Neural crest cell (in vitro differentiated cells): ENCODE measurements around the gene ACADSB. TPM values are rescaled to one million over a fixed set of nuclear protein-coding genes. Genes with fewer than 3 reads are reported as not detected.

Source experiments
- DNase-seq: peaks from one replicate; pipeline ENCODE4 v3.0.0; 2021; ENCODE audit warnings: low read depth, mixed read lengths, low spot score
- H3K27ac Mint-ChIP-seq: one replicate; pipeline ENCODE4 v1.8.0; 2021; ENCODE audit warnings: mild to moderate bottlenecking, mixed read lengths; ENCODE audit not compliant: unreplicated experiment
- H3K27me3 Mint-ChIP-seq: 2 replicates; pipeline ENCODE4 v1.8.0; 2021; ENCODE audit warnings: low read depth, mild to moderate bottlenecking, mixed read lengths
- H3K36me3 Mint-ChIP-seq: 2 replicates; pipeline ENCODE4 v1.8.0; 2021; ENCODE audit warnings: low read depth, mild to moderate bottlenecking, mixed read lengths
- H3K4me1 Mint-ChIP-seq: 2 replicates; pipeline ENCODE4 v1.8.0; 2021; ENCODE audit warnings: mixed read lengths
- H3K4me3 Mint-ChIP-seq: one replicate; pipeline ENCODE4 v1.8.0; 2021; ENCODE audit warnings: mild to moderate bottlenecking, mixed read lengths
- H3K9me3 Mint-ChIP-seq: 2 replicates; pipeline ENCODE4 v1.8.0; 2021; ENCODE audit warnings: mixed read lengths
- CTCF ChIP-seq: fragments of 200-600 bp; sonication (generic); conservative IDR thresholded peaks from 2 replicates; pipeline ENCODE4 v1.5.0; 2021; ENCODE audit warnings: antibody characterized with exemption, mild to moderate bottlenecking
- total RNA-seq: library from RNA; stranded (reverse); gene quantifications from 2 replicates; pipeline ENCODE4 v1.2.1, GENCODE V29; 2021

ACADSB gene
- total RNA-seq, 1 donor from 2014 or later, result 17.2 TPM

- peaks cover under 1% of the 10 kb centered on the region for H3K4me1 Mint-ChIP-seq
- H3K27ac Mint-ChIP-seq, result no peak overlapping the region
- no peaks in the 10 kb centered on the region for H3K9me3 Mint-ChIP-seq
- DNase-seq, result no peak
- H3K4me3 Mint-ChIP-seq, result no peak overlapping the region
- H3K27me3 Mint-ChIP-seq, result no peaks in the 10 kb centered on the region
- no peaks in the 10 kb centered on the region for H3K36me3 Mint-ChIP-seq
- TF ChIP-seq CTCF, result no peak
Observed at GRCh38 chr10:122986335-122986734, 22.5 kb upstream of the ACADSB start.

- no peak for DNase-seq
- Mint-ChIP-seq H3K4me3 (no peak overlapping the region), H3K27me3 (no peaks in the 10 kb centered on the region), H3K9me3 (no peaks in the 10 kb centered on the region), H3K4me1 (no peaks in the 10 kb centered on the region), H3K36me3 (no peaks in the 10 kb centered on the region), H3K27ac (no peak overlapping the region)
- no peak for TF ChIP-seq CTCF
Observed at GRCh38 chr10:122988501-122988900, 20.3 kb upstream of the ACADSB start.

GRCh38 chr10:122990278-122990677, 18.5 kb upstream of the ACADSB start:
- H3K4me3 Mint-ChIP-seq, result no peak overlapping the region
- TF ChIP-seq CTCF, result no peak
- H3K36me3 Mint-ChIP-seq, result peaks cover 2% of the 10 kb centered on the region
- H3K9me3 Mint-ChIP-seq, result no peaks in the 10 kb centered on the region
- H3K27me3 Mint-ChIP-seq, result no peaks in the 10 kb centered on the region
- H3K4me1 Mint-ChIP-seq, result no peaks in the 10 kb centered on the region
- no peak for DNase-seq
- no peak overlapping the region for H3K27ac Mint-ChIP-seq

- Mint-ChIP-seq H3K27ac (no peak overlapping the region), H3K36me3 (peaks cover 2% of the 10 kb centered on the region), H3K4me1 (no peaks in the 10 kb centered on the region), H3K4me3 (no peak overlapping the region), H3K9me3 (no peaks in the 10 kb centered on the region), H3K27me3 (no peaks in the 10 kb centered on the region)
- TF ChIP-seq CTCF, result no peak
- no peak for DNase-seq
Observed at GRCh38 chr10:122992031-122992585, 16.7 kb upstream of the ACADSB start.

- H3K27me3 Mint-ChIP-seq, result no peaks in the 10 kb centered on the region
- H3K4me1 Mint-ChIP-seq, result no peaks in the 10 kb centered on the region
- H3K4me3 Mint-ChIP-seq, result no peak overlapping the region
- DNase-seq, result no peak
- H3K9me3 Mint-ChIP-seq, result no peaks in the 10 kb centered on the region
- H3K36me3 Mint-ChIP-seq, result peaks cover 5% of the 10 kb centered on the region
- TF ChIP-seq CTCF, result no peak
- no peak overlapping the region for H3K27ac Mint-ChIP-seq
Observed at GRCh38 chr10:122993797-122994336, 14.9 kb upstream of the ACADSB start.
